Thyroid gland (tissue), 4 donors: ENCODE data around the gene GLI2.

Experiments
- CTCF ChIP-seq, 6 experiments: fragments of 200-600 bp in 3 of 6; fragments of 450-650 bp in 3 of 6; sonication (generic) in 3 of 6; IDR thresholded peaks; one replicate each; pipeline ENCODE4 v1.5.1; 2016 to 2019; ENCODE audit warnings: antibody characterized with exemption in 6 of 6, mild to moderate bottlenecking in 2 of 6, inconsistent platforms in 1 of 6, moderate library complexity in 1 of 6
- POLR2A ChIP-seq, 2 donors: fragments of 450-650 bp; IDR thresholded peaks; one replicate each; pipeline ENCODE4 v1.6.1; 2017; ENCODE audit warnings: antibody characterized with exemption in 2 of 2, mild to moderate bottlenecking in 2 of 2, moderate library complexity in 1 of 2

- TF ChIP-seq POLR2A (IDR thresholded peaks at IDR 0.05) (no peak), CTCF (IDR thresholded peaks at IDR 0.05) (no peak)
Measured at GRCh38 chr2:120747281-120747680, 11.6 kb downstream of the GLI2 start.
